CD4-positive, alpha-beta memory T cell (primary cell): ENCODE measurements around the gene FOXO4. TPM values are rescaled to one million over a fixed set of nuclear protein-coding genes. Genes with fewer than 3 reads are reported as not detected.

Experiments used
- CTCF ChIA-PET: fragments of 350-600 bp; sonication (Branson Sonifier 250); formaldehyde crosslinking; loops from one replicate; lab custom pipeline; 2021; ENCODE audit warnings: inconsistent platforms; ENCODE audit not compliant: partially characterized antibody; lab: Charles Lee
- POLR2A ChIA-PET: fragments of 350-600 bp; sonication (Branson Sonifier 250); formaldehyde crosslinking; loops from one replicate; lab custom pipeline; 2021; ENCODE audit not compliant: partially characterized antibody; lab: Charles Lee
- DNase-seq, 5 donors: peaks; one replicate each; pipeline versions ENCODE4 v3.0.0 to v3.0.0-alpha.2; 2020 to 2022; ENCODE audit warnings: mixed read lengths in 1 of 5
- H3K27ac ChIP-seq: one replicate; pipeline ENCODE4 v1.7.0; 2013; ENCODE audit warnings: low read depth, low read length
- H3K27me3 ChIP-seq: 2 replicates; pipeline ENCODE4 v1.7.0; 2013; ENCODE audit warnings: mild to moderate bottlenecking, low read length, moderate library complexity; ENCODE audit not compliant: insufficient read depth
- H3K36me3 ChIP-seq: 2 replicates; pipeline ENCODE4 v1.7.0; 2013; ENCODE audit warnings: mild to moderate bottlenecking, low read length, moderate library complexity; ENCODE audit not compliant: insufficient read depth
- H3K4me1 ChIP-seq: 2 replicates; pipeline ENCODE4 v1.7.0; 2013; ENCODE audit warnings: mild to moderate bottlenecking, low read length, moderate library complexity; ENCODE audit not compliant: insufficient read depth
- H3K4me3 ChIP-seq, 2 donors: one replicate each; pipeline ENCODE4 v1.7.0; 2013; ENCODE audit warnings: low read length in 2 of 2, mild to moderate bottlenecking in 1 of 2
- H3K9me3 ChIP-seq, 2 donors: one replicate each; pipeline ENCODE4 v1.7.0; 2013; ENCODE audit warnings: low read length in 2 of 2, control low read depth in 1 of 2; ENCODE audit not compliant: control insufficient read depth in 1 of 2
- H3K27ac Mint-ChIP-seq, 7 donors: one replicate each; pipeline ENCODE4 v1.8.0; 2020 to 2021; ENCODE audit warnings: mixed read lengths in 7 of 7, mild to moderate bottlenecking in 6 of 7, inconsistent platforms in 3 of 7, moderate library complexity in 3 of 7
- H3K27me3 Mint-ChIP-seq, 2 donors: one replicate each; pipeline ENCODE4 v1.8.0; 2020 to 2021; ENCODE audit warnings: mixed read lengths in 2 of 2
- H3K36me3 Mint-ChIP-seq, 2 donors: one replicate each; pipeline ENCODE4 v1.8.0; 2020 to 2021; ENCODE audit warnings: mixed read lengths in 2 of 2, inconsistent platforms in 1 of 2, mild to moderate bottlenecking in 1 of 2
- H3K4me1 Mint-ChIP-seq, 4 donors: one replicate each; pipeline ENCODE4 v1.8.0; 2020 to 2021; ENCODE audit warnings: mixed read lengths in 4 of 4, mild to moderate bottlenecking in 1 of 4
- H3K4me3 Mint-ChIP-seq, 8 donors: one replicate each; pipeline ENCODE4 v1.8.0; 2020 to 2021; ENCODE audit warnings: mixed read lengths in 8 of 8, mild to moderate bottlenecking in 7 of 8, moderate library complexity in 6 of 8, inconsistent platforms in 3 of 8
- H3K9me3 Mint-ChIP-seq, 8 donors: one replicate each; pipeline ENCODE4 v1.8.0; 2020 to 2021; ENCODE audit warnings: mixed read lengths in 8 of 8, mild to moderate bottlenecking in 5 of 8, inconsistent platforms in 3 of 8, moderate library complexity in 1 of 8
- intact Hi-C: fragments of 100-400 bp; cut with micrococcal nuclease; formaldehyde crosslinking; loops from one replicate; pipeline ENCODE4 v1.15.1; 2023
- polyA plus RNA-seq, 2 donors: library from polyadenylated mRNA; unstranded; fragments of 300-500 nt; fragmentation: Illumina TruSeq; gene quantifications; one replicate each; pipeline ENCODE4 v1.2.3, GENCODE V29; 2021
- total RNA-seq, 2 experiments: library from RNA; stranded (reverse); gene quantifications; one replicate each; pipeline ENCODE4 v1.2.3, GENCODE V29; 2021

FOXO4 gene
- total and polyA plus RNA-seq, 4 experiments from 2014 or later: 0.45 to 42.9 (median 22.3) TPM

DNA sequence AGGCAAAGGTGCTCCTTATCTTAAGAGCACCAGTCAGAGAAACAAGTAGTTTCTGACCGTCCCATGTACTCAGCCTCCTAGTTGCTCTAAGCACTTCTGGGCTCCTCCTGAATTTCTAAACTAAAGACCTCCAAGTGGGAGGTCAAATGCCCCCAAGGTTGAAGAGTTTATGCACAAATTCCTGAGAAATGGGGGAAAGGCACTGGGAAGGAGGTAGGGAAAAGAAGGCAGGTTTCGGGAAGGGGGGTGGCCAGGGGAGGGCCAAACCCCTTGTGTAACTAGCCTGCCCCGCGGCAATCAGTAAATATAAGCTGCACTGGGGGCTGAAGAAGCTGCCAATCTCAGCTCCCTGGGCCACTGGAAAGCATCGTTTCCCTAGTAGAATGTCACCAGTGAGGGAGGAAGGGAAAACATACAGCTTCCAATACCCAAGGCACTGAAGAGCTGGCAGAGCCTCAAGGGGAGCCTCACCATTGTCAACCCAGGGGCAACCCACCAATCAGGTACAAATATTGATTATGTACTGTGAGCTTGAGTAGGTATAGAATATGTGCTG, 3.4 kb downstream of the FOXO4 start:
- Mint-ChIP-seq H3K4me1 (peaks cover 39 to 79% (median 67%) of the 10 kb centered on the region in 4 donors), H3K9me3 (no peaks in the 10 kb centered on the region), H3K36me3 (peaks cover 0 to 4% of the 10 kb centered on the region in 2 donors), H3K27ac (peak overlapping the region in 5 of 7 donors; percentile 56 to 91 (median 66)), H3K27me3 (no peaks in the 10 kb centered on the region), H3K4me3 (peak overlapping the region in 4 of 8 donors; percentile 9 to 69 (median 19))
- H3K36me3 ChIP-seq: no peaks in the 10 kb centered on the region
- intact Hi-C loops: loop anchor here (1.0 kb wide), 4 partner anchors 12 to 80 kb away; partner anchors contain the start of genes IL2RG and MED12
- no peak overlapping the region for H3K4me3 ChIP-seq
- H3K9me3 ChIP-seq: no peaks in the 10 kb centered on the region
- ChIA-PET CTCF (interaction anchor here (1.0 to 4.7 kb wide), 6 partner anchors 13 to 80 kb away, joined by 4 to 75 read pairs (median 16); partner anchors contain the start of genes IL2RG and MED12), POLR2A (interaction anchor here (1.1 to 5.3 kb wide), 5 partner anchors 14 to 83 kb away, joined by 3 to 141 read pairs (median 47); partner anchors contain the start of genes IL2RG and MED12)
- no peak for DNase-seq
- no peaks in the 10 kb centered on the region for H3K27me3 ChIP-seq
- peaks cover 68% of the 10 kb centered on the region for H3K4me1 ChIP-seq
- peak overlapping the region; percentile 46 for H3K27ac ChIP-seq

DNA sequence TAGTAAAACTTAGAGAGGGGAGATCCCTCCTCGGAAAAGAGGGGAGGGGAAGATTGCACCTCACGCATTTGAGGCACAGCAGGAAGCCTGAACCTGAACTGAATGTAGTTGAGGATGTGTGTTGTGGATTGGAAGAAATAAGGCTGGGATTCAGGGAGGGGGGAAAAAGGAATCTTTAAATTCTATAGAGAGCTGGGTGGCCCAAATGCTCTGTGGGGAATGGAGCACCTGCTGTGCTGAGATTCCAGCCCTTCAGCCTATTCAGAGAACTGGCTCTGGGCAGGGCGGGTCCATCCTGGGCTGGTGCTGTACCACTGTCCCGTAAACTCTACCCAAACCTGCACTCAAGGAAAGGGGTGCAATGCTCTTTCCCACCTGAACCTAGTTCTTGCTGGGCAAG, 4.1 kb downstream of the FOXO4 start:
- Mint-ChIP-seq H3K9me3 (no peaks in the 10 kb centered on the region), H3K4me3 (peak overlapping the region in 1 of 8 donors; percentile 53), H3K27me3 (no peaks in the 10 kb centered on the region), H3K4me1 (peaks cover 46 to 86% (median 74%) of the 10 kb centered on the region in 4 donors), H3K36me3 (peaks cover 0 to 4% of the 10 kb centered on the region in 2 donors), H3K27ac (peak overlapping the region in 6 of 7 donors; percentile 62 to 91 (median 72))
- Histone ChIP-seq H3K9me3 (no peaks in the 10 kb centered on the region), H3K27me3 (no peaks in the 10 kb centered on the region), H3K36me3 (no peaks in the 10 kb centered on the region), H3K27ac (no peak overlapping the region), H3K4me1 (peaks cover 75% of the 10 kb centered on the region), H3K4me3 (no peak overlapping the region)
- DNase-seq: no peak
- ChIA-PET POLR2A (interaction anchor here (1.1 to 5.3 kb wide), 5 partner anchors 13 to 82 kb away, joined by 3 to 141 read pairs (median 47); partner anchors contain the start of genes IL2RG and MED12), CTCF (interaction anchor here (1.0 to 4.7 kb wide), 6 partner anchors 12 to 79 kb away, joined by 4 to 75 read pairs (median 16); partner anchors contain the start of genes IL2RG and MED12)
- intact Hi-C loops: no loop called here

DNA sequence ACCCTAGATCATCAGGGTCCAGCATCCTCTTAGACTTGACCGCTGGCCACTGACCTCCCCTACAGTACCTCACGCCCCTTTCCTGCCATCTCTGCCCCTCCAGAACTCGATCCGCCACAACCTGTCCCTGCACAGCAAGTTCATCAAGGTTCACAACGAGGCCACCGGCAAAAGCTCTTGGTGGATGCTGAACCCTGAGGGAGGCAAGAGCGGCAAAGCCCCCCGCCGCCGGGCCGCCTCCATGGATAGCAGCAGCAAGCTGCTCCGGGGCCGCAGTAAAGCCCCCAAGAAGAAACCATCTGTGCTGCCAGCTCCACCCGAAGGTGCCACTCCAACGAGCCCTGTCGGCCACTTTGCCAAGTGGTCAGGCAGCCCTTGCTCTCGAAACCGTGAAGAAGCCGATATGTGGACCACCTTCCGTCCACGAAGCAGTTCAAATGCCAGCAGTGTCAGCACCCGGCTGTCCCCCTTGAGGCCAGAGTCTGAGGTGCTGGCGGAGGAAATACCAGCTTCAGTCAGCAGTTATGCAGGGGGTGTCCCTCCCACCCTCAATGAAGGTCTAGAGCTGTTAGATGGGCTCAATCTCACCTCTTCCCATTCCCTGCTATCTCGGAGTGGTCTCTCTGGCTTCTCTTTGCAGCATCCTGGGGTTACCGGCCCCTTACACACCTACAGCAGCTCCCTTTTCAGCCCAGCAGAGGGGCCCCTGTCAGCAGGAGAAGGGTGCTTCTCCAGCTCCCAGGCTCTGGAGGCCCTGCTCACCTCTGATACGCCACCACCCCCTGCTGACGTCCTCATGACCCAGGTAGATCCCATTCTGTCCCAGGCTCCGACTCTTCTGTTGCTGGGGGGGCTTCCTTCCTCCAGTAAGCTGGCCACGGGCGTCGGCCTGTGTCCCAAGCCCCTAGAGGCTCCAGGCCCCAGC, 5.2 kb downstream of the FOXO4 start:
- H3K36me3 ChIP-seq: no peaks in the 10 kb centered on the region
- POLR2A ChIA-PET: interaction anchor here (0.5 to 5.3 kb wide), 14 partner anchors 12 to 265 kb away, joined by 3 to 141 read pairs (median 4); partner anchors contain the start of genes IL2RG, MED12, SNX12 and TAF1
- H3K27me3 ChIP-seq: no peaks in the 10 kb centered on the region
- peak in 1 of 5 donors; percentile 28 for DNase-seq
- peaks cover 48 to 89% (median 72%) of the 10 kb centered on the region in 4 donors for H3K4me1 Mint-ChIP-seq
- H3K9me3 Mint-ChIP-seq: no peaks in the 10 kb centered on the region
- CTCF ChIA-PET: interaction anchor here (2.4 to 4.7 kb wide), 5 partner anchors 11 to 77 kb away, joined by 10 to 75 read pairs (median 18); partner anchors contain the start of genes IL2RG and MED12
- intact Hi-C loops: no loop called here
- H3K27ac Mint-ChIP-seq: peak overlapping the region; percentile 76 to 97 (median 91)
- H3K4me1 ChIP-seq: peaks cover 79% of the 10 kb centered on the region
- no peak overlapping the region for H3K27ac ChIP-seq
- peak overlapping the region in 2 of 8 donors; percentile 2 to 49 for H3K4me3 Mint-ChIP-seq
- no peaks in the 10 kb centered on the region for H3K9me3 ChIP-seq
- H3K4me3 ChIP-seq: no peak overlapping the region
- peaks cover 5 to 6% of the 10 kb centered on the region in 2 donors for H3K36me3 Mint-ChIP-seq
- H3K27me3 Mint-ChIP-seq: no peaks in the 10 kb centered on the region

DNA sequence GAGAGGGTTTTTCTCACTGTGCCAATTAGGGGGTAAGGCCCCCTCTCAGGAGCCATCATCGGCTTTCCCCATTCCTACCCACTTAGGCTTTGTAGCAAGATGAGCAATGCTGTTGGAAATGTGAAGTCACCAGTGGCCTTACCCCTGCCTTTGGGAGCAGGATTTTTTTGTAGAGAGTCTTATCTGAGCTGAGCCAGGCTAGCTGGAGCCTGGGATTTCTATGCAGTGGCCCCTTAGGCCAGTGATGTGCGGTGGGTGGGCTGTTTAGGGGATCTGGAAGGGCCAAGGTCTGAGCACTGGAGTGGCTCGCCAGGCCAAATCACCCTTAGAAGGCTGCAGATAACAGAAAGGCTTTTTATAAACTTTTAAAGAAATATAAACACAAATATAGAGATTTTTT, 6.6 kb downstream of the FOXO4 start:
- intact Hi-C loops: no loop called here
- H3K27me3 Mint-ChIP-seq: no peaks in the 10 kb centered on the region
- H3K4me1 Mint-ChIP-seq: peaks cover 58 to 92% (median 79%) of the 10 kb centered on the region in 4 donors
- peaks cover 17% of the 10 kb centered on the region in 2 donors for H3K36me3 Mint-ChIP-seq
- Histone ChIP-seq H3K27me3 (no peaks in the 10 kb centered on the region), H3K36me3 (no peaks in the 10 kb centered on the region), H3K9me3 (no peaks in the 10 kb centered on the region), H3K4me3 (no peak overlapping the region), H3K4me1 (peaks cover 89% of the 10 kb centered on the region), H3K27ac (peak overlapping the region; percentile 66)
- DNase-seq: no peak
- H3K27ac Mint-ChIP-seq: peak overlapping the region; percentile 91 to 97 (median 94)
- ChIA-PET POLR2A (interaction anchor here (0.9 to 5.3 kb wide), 12 partner anchors 10 to 263 kb away, joined by 3 to 141 read pairs (median 6); partner anchors contain the start of genes IL2RG, MED12, TAF1 and ZMYM3), CTCF (interaction anchor here (1.2 to 4.7 kb wide), 4 partner anchors 10 to 76 kb away, joined by 4 to 75 read pairs (median 14); partner anchors contain the start of genes IL2RG and MED12)
- H3K4me3 Mint-ChIP-seq: peak overlapping the region in 5 of 8 donors; percentile 41 to 88 (median 61)
- no peaks in the 10 kb centered on the region for H3K9me3 Mint-ChIP-seq

DNA sequence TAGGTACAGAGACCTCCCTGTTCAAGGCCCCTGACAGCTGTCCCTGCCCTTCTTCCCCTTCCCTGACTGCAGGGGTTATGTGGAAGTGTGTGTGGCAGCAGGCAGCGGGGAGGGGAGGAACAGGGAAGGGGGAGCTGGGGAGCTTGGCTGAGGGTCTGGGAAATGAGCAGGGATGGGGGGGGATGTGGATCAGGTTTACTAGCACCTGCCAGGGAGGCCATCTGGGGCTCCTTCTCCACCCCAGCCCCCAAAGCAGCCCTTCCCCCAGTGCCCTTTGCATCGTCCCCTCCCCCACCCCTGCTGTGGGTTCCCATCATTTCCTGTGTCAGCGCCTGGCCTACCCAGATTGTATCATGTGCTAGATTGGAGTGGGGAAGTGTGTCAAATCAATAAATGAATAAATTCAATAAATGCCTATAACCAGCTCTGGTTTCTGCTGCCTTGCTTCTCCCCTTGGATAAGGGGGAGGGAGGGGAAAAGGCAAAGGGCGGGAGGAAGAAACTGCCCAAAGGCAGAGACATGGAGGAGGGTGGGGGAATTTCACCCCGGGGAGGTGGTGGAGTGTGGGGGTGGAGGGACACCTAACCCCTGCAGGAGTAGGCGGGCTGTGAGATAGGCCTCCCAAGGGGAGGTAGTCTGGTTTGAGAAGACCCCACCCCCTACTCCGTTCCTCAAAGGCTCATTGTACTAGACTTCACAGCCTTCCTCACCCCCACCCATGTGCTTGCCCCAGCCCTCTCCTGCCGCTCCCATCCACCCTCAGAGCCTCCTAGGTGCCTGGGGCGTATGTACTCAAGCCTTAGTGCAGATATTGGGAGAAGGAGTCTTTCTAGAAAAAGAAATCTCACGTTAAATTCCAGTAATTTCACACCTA, 7.7 kb downstream of the FOXO4 start:
- no peaks in the 10 kb centered on the region for H3K9me3 ChIP-seq
- Mint-ChIP-seq H3K27ac (peak overlapping the region; percentile 91 to 97 (median 95)), H3K9me3 (no peaks in the 10 kb centered on the region), H3K4me3 (peak overlapping the region; percentile 79 to 90 (median 84)), H3K36me3 (peaks cover 27 to 28% of the 10 kb centered on the region in 2 donors), H3K27me3 (no peaks in the 10 kb centered on the region), H3K4me1 (peaks cover 57 to 92% (median 82%) of the 10 kb centered on the region in 4 donors)
- H3K36me3 ChIP-seq: peaks cover 4% of the 10 kb centered on the region
- no peaks in the 10 kb centered on the region for H3K27me3 ChIP-seq
- ChIA-PET POLR2A (interaction anchor here (0.8 to 5.3 kb wide), 10 partner anchors 9 to 262 kb away, joined by 3 to 141 read pairs (median 6); partner anchors contain the start of genes IL2RG, MED12 and TAF1), CTCF (interaction anchor here (0.8 to 4.7 kb wide), 4 partner anchors 8 to 27 kb away, joined by 3 to 75 read pairs (median 11); partner anchors contain the start of genes IL2RG and MED12)
- DNase-seq: peak; percentile 58 to 71 (median 62)
- peaks cover 90% of the 10 kb centered on the region for H3K4me1 ChIP-seq
- peak overlapping the region; percentile 66 for H3K27ac ChIP-seq
- intact Hi-C loops: loop anchor here (1.0 kb wide), 2 partner anchors 8 to 26 kb away; partner anchors contain the start of gene IL2RG
- H3K4me3 ChIP-seq: peak overlapping the region; percentile 11 to 37
